ENCODE measurements around the gene DDX59.

- TF ChIP-seq CTCF (IDR thresholded peaks at IDR 0.05; ENCODE audit: low read length) (no peak), EZH2phosphoT487 (IDR thresholded peaks at IDR 0.05; ENCODE audit: low read length) (no peak), EZH2 (optimal IDR thresholded peaks at IDR 0.05; ENCODE audit: low read depth, low read length) (no peak)
These were observed 44.3 kb downstream of the DDX59 start for GRCh38 chr1:200625381-200625824.
